H1 (cell line): Measurements from ENCODE around the gene CCDC127.
"Not testable (repeated sequence)": the region's sequence is repeated elsewhere in the genome, so short reads cannot be mapped to it uniquely, and the experiment has no call there.

Experiments used
- ATF3 ChIP-seq: IDR thresholded peaks from 2 replicates; pipeline ENCODE4 v1.6.1; 2011; ENCODE audit warnings: low read depth, mild to moderate bottlenecking, low read length; ENCODE audit not compliant: insufficient read depth
- CTCF ChIP-seq, 3 experiments: IDR thresholded peaks; 1 replicate in 2 of 3; 2 replicates in 1 of 3; pipeline versions ENCODE4 v1.5.1 to v1.6.1; 2011; ENCODE audit warnings: low read length in 3 of 3, mild to moderate bottlenecking in 3 of 3, inconsistent platforms in 2 of 3, low read depth in 1 of 3, moderate library complexity in 1 of 3; ENCODE audit not compliant: insufficient read depth in 1 of 3; ENCODE audit errors: control extremely low read depth in 1 of 3
- EP300 ChIP-seq, 2 experiments: IDR thresholded peaks; 1 replicate in 1 of 2; 2 replicates in 1 of 2; pipeline ENCODE4 v1.6.1; 2011 to 2012; ENCODE audit warnings: low read depth in 2 of 2, low read length in 2 of 2, mild to moderate bottlenecking in 2 of 2, borderline replicate concordance in 1 of 2, inconsistent platforms in 1 of 2, moderate library complexity in 1 of 2
- GTF2F1 ChIP-seq: IDR thresholded peaks from 2 replicates; pipeline ENCODE4 v1.6.1; 2012; ENCODE audit warnings: low read depth, low read length, improper control_type of control experiment, borderline replicate concordance
- JUN ChIP-seq: IDR thresholded peaks from 2 replicates; pipeline ENCODE4 v1.6.1; 2011; ENCODE audit warnings: low read depth, mild to moderate bottlenecking, improper control_type of control experiment, low read length
- SIX5 ChIP-seq: IDR thresholded peaks from 2 replicates; pipeline ENCODE4 v1.6.1; 2011; ENCODE audit warnings: mild to moderate bottlenecking, low read depth, low read length

- not testable (repeated sequence) for TF ChIP-seq ATF3; JUN; CTCF (IDR thresholded peaks at IDR 0.05; ENCODE audit: control extremely low read depth in 1 of 3, insufficient read depth in 1 of 3, low read depth in 1 of 3, low read length in 3 of 3); EP300 (IDR thresholded peaks at IDR 0.05; ENCODE audit: borderline replicate concordance in 1 of 2, low read depth in 2 of 2, low read length in 2 of 2); GTF2F1; SIX5
Observed at GRCh38 chr5:251538-251937, 33.6 kb upstream of the CCDC127 start.
